HG03045 (cell line): ENCODE measurements around the gene TRIO.

Experiments
- ATAC-seq: cut with Tn5 transposase; IDR thresholded peaks from one replicate; pipeline ENCODE4 v1.9.1; 2021; ENCODE audit warnings: mild to moderate bottlenecking, moderate library complexity; ENCODE audit not compliant: unreplicated experiment

The TRIO gene

GRCh38 chr5:14492331-14492964 is 349.3 kb downstream of the TRIO start:
- no peak for ATAC-seq

GRCh38 chr5:14495301-14495700 is 352.2 kb downstream of the TRIO start:
- no peak for ATAC-seq

DNA sequence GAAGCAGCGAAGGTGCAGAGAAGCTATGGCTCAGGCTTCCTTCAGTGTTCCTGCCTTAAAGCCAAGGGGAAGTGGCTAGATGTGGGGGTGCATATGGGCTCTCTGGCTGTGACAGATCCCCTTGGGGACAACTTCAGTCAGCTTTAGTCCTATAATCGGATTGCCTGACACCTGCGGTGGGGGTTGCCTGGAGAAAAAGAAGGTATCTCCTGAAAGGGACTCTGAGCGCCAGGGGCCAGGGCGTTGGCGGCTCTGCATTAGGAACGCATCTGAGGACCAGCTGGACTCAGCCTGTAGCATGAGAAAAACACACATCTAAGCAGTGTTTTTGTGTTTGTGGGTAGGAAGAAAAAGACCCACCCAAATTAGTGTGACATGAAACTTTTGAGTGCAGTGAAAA is 354.2 kb downstream of the TRIO start:
- ATAC-seq: no peak

- no peak for ATAC-seq
These were observed 358.5 kb downstream of the TRIO start for GRCh38 chr5:14501353-14502293.

DNA sequence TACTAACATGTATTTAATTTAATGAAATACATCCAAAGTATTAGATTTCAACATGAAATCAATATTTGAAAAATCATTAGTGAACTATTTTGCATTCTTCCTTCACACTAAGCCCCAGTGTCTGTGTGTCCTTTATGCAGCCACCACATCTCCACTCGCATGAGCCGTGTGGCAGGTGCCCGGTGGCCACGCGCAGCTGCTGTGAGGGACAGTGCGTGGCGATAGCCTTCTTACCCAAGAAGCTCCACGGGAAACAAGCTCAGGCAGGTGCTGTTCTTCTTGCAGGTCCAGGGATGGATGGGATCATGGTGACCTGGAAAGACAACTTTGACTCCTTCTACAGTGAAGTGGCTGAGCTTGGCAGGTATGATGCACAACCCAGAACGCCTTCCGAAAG is 359.1 kb downstream of the TRIO start:
- ATAC-seq: no peak

- no peak for ATAC-seq
These were observed 360.0 kb downstream of the TRIO start for GRCh38 chr5:14503017-14503680.

DNA sequence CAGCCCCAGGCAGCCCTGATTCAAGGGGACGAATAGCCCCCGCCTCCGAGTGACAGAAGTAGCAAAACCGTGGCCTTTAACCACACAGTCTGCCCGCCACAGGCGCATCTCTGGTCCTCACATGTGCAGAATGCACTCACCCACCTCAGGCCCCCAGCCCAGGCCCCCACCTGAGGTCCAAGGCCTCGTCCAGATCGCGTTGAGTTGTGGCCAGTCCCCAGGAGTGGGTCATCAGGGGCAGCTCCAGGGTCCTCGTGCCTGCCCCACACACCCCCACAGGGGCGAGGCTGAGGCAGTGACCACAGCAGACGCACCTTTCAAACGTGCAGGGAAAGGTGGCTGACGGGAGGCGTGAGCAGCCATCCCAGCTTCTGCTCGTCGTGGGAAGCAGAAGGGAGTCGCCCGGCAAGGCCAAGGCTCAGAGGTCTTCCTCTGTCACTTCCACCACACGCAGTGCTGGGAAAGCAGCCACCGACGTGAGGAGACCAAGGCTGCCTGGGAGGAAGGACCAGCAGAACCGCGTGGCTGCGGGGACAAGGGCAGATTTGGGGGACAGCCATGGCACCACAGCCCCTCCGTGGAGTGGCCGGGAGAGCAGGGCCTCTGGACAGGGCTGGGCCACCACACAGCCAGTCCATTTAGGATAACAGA is 360.7 kb downstream of the TRIO start:
- ATAC-seq: no peak

- ATAC-seq: no peak
These were observed 361.2 kb downstream of the TRIO start for GRCh38 chr5:14504332-14504727.

- ATAC-seq: no peak
These were observed 361.7 kb downstream of the TRIO start for GRCh38 chr5:14504816-14505215.

- no peak for ATAC-seq
These were observed 362.4 kb downstream of the TRIO start for GRCh38 chr5:14505310-14506139.

GRCh38 chr5:14506140-14506538 is 363.0 kb downstream of the TRIO start:
- ATAC-seq: no peak

DNA sequence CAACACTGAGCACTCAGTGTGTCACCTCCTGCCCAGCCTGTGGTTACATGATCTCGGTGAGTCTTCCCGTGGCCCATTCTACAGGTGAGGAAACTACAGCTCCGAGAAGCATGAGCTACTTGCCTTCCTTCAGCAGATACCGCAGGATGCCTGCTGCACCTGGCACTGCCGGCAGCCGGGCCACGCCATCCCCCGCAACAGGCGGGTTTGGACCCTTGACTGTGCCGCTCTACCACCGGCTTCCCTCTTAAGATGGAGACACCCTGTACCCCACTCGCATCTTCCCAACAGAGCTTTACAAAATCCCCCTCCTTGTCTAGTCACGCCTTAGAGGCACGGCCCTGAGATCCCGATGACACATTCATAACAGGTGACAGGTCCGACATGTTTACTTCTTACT is 363.5 kb downstream of the TRIO start:
- no peak for ATAC-seq

- no peak for ATAC-seq
These were observed 364.2 kb downstream of the TRIO start for GRCh38 chr5:14507156-14507941.

DNA sequence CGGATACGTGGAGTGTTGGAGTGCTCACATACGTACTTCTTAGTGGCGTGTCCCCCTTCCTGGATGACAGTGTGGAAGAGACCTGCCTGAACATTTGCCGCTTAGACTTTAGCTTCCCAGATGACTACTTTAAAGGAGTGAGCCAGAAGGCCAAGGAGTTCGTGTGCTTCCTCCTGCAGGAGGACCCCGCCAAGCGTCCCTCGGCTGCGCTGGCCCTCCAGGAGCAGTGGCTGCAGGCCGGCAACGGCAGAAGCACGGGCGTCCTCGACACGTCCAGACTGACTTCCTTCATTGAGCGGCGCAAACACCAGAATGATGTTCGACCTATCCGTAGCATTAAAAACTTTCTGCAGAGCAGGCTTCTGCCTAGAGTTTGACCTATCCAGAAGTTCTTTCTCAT is 364.9 kb downstream of the TRIO start:
- no peak for ATAC-seq

GRCh38 chr5:14509556-14509955 is 366.4 kb downstream of the TRIO start:
- no peak for ATAC-seq

- ATAC-seq: no peak
These were observed 367.1 kb downstream of the TRIO start for GRCh38 chr5:14510156-14510734.

DNA sequence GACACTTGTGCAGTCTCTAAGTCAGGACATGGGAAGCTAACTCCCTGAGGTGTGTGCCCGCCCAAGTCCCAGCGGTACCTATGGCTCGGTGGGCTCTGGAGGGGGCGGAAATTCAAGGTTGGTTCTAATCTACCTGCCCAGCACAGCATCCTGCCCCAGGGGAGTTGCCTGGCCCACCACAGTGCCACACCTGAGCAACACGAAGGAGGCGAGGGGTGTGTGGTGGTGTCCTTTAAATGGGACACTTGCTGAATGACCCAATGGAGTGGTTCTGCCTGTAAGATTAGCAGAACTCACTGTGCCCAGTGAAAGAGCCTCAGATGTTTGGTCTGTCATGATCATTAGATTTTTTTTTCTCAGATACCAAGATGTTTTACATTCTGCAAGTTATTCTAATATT is 367.7 kb downstream of the TRIO start:
- ATAC-seq: no peak

DNA sequence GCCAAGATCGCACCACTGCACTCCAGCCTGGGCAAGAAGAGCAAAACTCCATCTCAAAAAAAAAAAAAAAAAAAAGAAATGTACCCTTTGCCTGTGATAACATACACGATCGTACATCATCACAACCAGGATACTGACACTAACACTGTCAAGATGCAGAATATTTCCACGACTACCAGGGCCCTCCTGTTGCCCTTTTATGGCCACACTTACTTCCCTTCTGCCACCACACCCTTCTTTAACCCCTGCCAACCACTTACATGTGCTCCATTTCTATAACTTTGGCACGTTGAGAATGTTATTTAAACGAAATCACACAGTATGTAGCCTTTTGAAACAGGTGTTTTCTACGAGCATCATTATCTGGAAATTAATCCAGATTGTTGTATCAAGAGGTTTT is 369.4 kb downstream of the TRIO start:
- ATAC-seq: no peak

- no peak for ATAC-seq
These were observed 370.1 kb downstream of the TRIO start for GRCh38 chr5:14513266-14513665.
